ENCODE data around the gene HAPLN2.
"Not testable (repeated sequence)": the region's sequence is repeated elsewhere in the genome, so short reads cannot be mapped to it uniquely, and the experiment has no call there.

DNA sequence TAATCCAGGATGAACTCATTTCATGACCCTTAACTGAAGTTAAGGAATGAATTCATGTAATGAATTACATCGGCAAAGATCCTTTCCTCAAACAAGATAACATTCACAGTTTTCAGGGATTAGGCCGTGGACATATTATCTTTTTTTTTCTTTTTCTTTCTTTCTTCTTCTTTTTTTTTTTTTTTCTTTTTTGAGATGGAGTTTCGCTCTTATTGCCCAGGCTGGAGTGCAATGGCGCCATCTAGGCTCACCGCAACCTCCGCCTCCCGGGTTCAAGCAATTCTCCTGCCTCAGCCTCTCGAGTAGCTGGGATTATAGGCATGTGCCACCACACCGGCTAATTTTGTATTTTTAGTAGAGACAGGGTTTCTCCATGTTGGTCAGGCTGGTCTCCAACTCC is 11.9 kb downstream of the HAPLN2 start:
- TF ChIP-seq CTCF, POLR2A (IDR thresholded peaks at IDR 0.05): not testable (repeated sequence)
